Measurements from ENCODE around the gene CSK.

CSK gene

DNA sequence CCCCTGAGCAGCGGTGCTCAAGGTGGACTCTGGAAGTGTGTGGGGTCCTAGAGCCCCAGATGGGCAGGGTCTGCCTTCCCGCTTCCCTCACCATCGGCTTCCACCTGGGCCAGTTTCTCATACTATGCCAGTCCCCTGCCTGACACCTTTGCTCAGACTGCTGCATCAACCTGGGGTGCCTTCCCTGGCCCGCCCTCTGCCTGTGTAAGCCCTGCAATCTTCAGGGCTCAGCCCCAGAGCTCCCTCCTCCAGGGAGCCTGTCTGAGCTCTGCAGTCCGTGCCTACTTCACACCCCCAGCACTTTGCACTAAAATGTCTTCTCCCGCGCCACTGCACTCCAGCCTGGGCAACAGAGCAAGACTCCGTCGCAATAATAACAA is 13.1 kb downstream of the CSK start:
- TF ChIP-seq SIN3A (IDR thresholded peaks at IDR 0.05; ENCODE audit: borderline replicate concordance, insufficient read depth, low read length) (no peak), POLR2AphosphoS5 (IDR thresholded peaks at IDR 0.05; ENCODE audit: low read depth, low read length) (no peak)

DNA sequence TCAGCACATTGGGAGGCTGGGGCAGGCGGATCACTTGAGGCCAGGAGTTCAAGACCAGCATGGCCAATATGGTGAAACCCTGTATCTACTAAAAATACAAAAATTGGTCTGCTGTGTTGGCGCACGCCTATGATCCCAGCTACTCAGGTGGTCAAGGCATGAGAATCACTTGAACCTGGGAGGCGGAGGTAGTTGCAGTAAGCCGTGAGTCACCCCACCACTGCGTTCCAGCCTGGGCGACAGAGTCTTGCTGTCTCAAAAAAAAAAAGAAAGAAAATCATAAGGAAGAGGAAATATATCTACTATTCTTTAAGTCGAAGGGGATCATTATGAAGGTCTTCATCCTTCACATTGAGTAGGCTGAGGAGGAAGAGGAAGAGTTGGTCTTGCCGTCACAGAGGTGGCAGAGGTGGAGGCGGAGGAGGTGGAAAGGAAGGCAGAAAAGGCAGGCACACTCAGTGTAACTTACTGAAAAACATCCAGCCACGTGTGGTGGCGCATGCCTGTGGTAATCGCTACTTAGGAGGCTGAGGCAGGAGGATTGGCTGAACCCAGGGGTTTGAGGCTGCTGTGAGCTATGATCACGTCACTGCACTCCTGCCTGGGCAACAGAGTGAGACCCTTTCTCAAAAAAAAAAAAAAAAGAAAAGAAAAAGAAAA is 14.2 kb downstream of the CSK start:
- no peak for TF ChIP-seq TAF1 (IDR thresholded peaks at IDR 0.05; ENCODE audit: borderline replicate concordance, insufficient read depth, low read length)

DNA sequence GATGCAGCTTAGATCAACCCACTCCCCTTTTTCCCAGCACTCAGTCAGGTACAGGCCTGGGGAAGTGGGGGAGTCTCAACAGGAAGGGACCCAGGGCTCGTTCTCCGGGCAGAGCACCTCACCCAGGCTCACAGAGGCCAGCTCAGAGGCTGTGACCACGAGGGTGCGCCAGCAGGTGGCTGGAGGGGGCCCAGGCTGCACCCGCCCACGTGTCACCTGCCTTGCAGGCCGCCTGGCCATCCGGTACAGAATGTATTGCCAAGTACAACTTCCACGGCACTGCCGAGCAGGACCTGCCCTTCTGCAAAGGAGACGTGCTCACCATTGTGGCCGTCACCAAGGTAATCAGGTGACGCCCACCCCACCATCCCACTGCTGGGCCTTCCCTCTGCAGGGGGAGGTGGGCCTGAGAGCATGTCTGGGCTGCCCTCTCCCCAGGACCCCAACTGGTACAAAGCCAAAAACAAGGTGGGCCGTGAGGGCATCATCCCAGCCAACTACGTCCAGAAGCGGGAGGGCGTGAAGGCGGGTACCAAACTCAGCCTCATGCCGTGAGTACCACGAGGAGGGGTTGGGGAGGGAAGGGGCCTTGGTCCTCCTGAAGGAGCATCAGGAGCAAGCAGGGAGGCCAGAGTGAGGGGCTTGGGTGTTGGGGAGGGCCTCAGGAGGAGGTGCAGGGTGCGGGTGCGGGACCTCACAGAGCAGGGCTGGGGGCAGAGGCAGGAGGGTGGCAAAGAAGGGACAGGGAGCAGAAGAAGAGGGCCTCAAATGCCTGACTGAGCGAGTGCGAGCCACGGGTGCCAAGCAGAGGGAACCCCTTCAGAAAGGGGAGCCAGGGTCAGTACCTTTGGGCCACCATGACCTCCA is 16.7 kb downstream of the CSK start:
- TF ChIP-seq FOXP2 (optimal IDR thresholded peaks at IDR 0.05; ENCODE audit: borderline replicate concordance, extremely low read depth, extremely low read length, insufficient read depth), result no peak
- TF ChIP-seq SIN3A (IDR thresholded peaks at IDR 0.05; ENCODE audit: borderline replicate concordance, insufficient read depth, low read length), result no peak
- TF ChIP-seq POLR2AphosphoS5 (IDR thresholded peaks at IDR 0.05; ENCODE audit: low read depth, low read length), result no peak
- TF ChIP-seq TAF1 (IDR thresholded peaks at IDR 0.05; ENCODE audit: borderline replicate concordance, insufficient read depth, low read length), result no peak
- TF ChIP-seq, protein P1, sequence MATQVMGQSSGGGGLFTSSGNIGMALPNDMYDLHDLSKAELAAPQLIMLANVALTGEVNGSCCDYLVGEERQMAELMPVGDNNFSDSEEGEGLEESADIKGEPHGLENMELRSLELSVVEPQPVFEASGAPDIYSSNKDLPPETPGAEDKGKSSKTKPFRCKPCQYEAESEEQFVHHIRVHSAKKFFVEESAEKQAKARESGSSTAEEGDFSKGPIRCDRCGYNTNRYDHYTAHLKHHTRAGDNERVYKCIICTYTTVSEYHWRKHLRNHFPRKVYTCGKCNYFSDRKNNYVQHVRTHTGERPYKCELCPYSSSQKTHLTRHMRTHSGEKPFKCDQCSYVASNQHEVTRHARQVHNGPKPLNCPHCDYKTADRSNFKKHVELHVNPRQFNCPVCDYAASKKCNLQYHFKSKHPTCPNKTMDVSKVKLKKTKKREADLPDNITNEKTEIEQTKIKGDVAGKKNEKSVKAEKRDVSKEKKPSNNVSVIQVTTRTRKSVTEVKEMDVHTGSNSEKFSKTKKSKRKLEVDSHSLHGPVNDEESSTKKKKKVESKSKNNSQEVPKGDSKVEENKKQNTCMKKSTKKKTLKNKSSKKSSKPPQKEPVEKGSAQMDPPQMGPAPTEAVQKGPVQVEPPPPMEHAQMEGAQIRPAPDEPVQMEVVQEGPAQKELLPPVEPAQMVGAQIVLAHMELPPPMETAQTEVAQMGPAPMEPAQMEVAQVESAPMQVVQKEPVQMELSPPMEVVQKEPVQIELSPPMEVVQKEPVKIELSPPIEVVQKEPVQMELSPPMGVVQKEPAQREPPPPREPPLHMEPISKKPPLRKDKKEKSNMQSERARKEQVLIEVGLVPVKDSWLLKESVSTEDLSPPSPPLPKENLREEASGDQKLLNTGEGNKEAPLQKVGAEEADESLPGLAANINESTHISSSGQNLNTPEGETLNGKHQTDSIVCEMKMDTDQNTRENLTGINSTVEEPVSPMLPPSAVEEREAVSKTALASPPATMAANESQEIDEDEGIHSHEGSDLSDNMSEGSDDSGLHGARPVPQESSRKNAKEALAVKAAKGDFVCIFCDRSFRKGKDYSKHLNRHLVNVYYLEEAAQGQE (IDR thresholded peaks at IDR 0.05; ENCODE audit: insufficient read depth in 1 of 2, low read depth in 2 of 2, low read length in 2 of 2), result no peak

DNA sequence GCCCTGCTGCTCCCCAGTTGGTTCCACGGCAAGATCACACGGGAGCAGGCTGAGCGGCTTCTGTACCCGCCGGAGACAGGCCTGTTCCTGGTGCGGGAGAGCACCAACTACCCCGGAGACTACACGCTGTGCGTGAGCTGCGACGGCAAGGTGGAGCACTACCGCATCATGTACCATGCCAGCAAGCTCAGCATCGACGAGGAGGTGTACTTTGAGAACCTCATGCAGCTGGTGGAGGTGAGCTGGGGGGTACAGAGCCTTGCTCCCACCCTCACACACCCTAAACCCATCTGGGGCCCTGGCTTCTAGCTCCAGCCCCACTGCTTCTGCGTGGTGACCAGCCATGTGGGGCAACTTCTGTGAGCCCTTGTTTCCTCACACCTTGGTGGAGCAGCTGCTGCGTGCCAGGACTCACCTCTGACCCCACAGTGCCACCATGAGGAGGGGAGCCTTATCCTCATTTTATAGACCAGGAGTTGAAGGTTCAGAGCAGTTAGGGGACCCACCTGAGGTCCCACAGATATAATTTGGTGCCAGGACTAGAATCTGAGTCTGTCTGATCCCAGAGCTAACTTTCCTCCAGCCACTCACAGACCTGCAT is 17.5 kb downstream of the CSK start:
- no peak for TF ChIP-seq SIN3A (IDR thresholded peaks at IDR 0.05; ENCODE audit: borderline replicate concordance, insufficient read depth, low read length)
- TF ChIP-seq FOXP2 (optimal IDR thresholded peaks at IDR 0.05; ENCODE audit: borderline replicate concordance, extremely low read depth, extremely low read length, insufficient read depth), result no peak
- TF ChIP-seq POLR2AphosphoS5 (IDR thresholded peaks at IDR 0.05; ENCODE audit: low read depth, low read length), result no peak
- TF ChIP-seq, protein P1 (IDR thresholded peaks at IDR 0.05; ENCODE audit: insufficient read depth in 1 of 2, low read depth in 2 of 2, low read length in 2 of 2), result no peak
- TF ChIP-seq TAF1 (IDR thresholded peaks at IDR 0.05; ENCODE audit: borderline replicate concordance, insufficient read depth, low read length), result no peak

DNA sequence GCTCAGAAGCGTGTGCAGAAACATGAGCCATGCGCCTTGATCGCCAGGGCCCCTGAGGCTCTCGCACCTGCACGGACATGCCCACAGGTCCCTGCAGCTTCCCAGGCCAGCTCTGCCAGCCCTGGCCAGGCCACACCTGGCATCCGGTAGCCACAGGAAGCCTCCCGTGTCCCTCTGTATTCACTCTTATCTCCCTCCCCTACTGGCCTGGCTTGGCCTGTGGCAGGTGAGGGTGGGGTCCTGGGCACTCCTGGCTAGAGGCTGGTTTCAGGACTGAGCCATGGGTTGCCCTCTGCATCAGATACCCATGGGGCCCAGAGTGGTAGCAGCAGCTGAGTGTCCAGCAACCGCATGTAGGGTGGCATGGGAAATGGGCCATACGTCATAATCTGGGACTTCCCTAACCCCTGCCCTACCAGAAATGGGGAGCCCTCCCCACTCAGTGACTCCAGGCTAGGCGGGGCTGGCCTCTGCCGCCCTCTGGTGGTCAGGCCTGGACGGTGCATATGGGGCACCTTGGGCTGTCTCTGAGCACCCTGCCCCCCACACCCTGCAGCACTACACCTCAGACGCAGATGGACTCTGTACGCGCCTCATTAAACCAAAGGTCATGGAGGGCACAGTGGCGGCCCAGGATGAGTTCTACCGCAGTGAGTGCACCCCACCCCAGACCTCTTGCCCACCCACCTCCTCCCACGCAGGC is 18.1 kb downstream of the CSK start:
- TF ChIP-seq TAF1 (IDR thresholded peaks at IDR 0.05; ENCODE audit: borderline replicate concordance, insufficient read depth, low read length) (no peak), FOXP2 (optimal IDR thresholded peaks at IDR 0.05; ENCODE audit: borderline replicate concordance, extremely low read depth, extremely low read length, insufficient read depth) (peak; percentile 78)

DNA sequence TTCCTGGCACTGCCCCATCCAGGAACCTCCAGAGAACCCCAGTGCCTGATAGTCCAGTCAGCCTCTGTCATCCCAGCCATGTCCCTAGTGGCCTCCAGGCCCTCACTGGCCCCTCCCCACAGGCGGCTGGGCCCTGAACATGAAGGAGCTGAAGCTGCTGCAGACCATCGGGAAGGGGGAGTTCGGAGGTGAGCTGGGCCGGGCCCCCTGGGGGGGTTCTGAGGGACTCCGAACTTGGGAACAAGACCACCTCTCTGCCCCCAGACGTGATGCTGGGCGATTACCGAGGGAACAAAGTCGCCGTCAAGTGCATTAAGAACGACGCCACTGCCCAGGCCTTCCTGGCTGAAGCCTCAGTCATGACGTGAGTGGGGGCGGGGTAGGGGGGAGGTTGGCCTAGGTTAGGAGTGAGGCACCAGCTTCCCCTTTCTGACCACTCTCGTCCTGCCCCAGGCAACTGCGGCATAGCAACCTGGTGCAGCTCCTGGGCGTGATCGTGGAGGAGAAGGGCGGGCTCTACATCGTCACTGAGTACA is 18.7 kb downstream of the CSK start:
- TF ChIP-seq POLR2AphosphoS5 (IDR thresholded peaks at IDR 0.05; ENCODE audit: low read depth, low read length), result no peak
- TF ChIP-seq, protein P1 (IDR thresholded peaks at IDR 0.05; ENCODE audit: insufficient read depth in 1 of 2, low read depth in 2 of 2, low read length in 2 of 2), result no peak
- no peak for TF ChIP-seq SIN3A (IDR thresholded peaks at IDR 0.05; ENCODE audit: borderline replicate concordance, insufficient read depth, low read length)
- no peak for TF ChIP-seq FOXP2 (optimal IDR thresholded peaks at IDR 0.05; ENCODE audit: borderline replicate concordance, extremely low read depth, extremely low read length, insufficient read depth)
- TF ChIP-seq TAF1 (IDR thresholded peaks at IDR 0.05; ENCODE audit: borderline replicate concordance, insufficient read depth, low read length), result no peak

Data from PFSK-1 (cell line).